ENCODE results near the gene ARID1A. TPM values are rescaled to one million over a fixed set of nuclear protein-coding genes. Genes with fewer than 3 reads are reported as not detected.
A peak's percentile ranks its signal among the peaks of the same experiment; 100 is the strongest.

The ARID1A gene
- total RNA-seq, 1 donor from 2014 or later: 142 TPM

- Mint-ChIP-seq H3K9me3 (no peaks in the 10 kb centered on the region), H3K27me3 (no peaks in the 10 kb centered on the region), H3K4me1 (peaks cover 91% of the 10 kb centered on the region), H3K27ac (peak overlapping the region; percentile 97), H3K36me3 (ENCODE audit: low read depth) (peaks cover 77% of the 10 kb centered on the region), H3K4me3 (peak overlapping the region; percentile 79)
- CTCF ChIA-PET: interaction anchor here (1.1 to 3.6 kb wide), 5 partner anchors 43 to 143 kb away, joined by 3 to 11 read pairs (median 3); no protein-coding TSS in a partner anchor
- POLR2A ChIA-PET: interaction anchor here (0.7 to 5.4 kb wide), 8 partner anchors 14 to 120 kb away, joined by 3 to 52 read pairs (median 10); partner anchors contain the start of genes ARID1A and PIGV
- intact Hi-C loops (cut with micrococcal nuclease): loop anchor here (2.0 kb wide), 1 partner anchor 22 kb away; no protein-coding TSS in a partner anchor
- no peak for ATAC-seq (ENCODE audit: low read depth)
- TF ChIP-seq CTCF (IDR thresholded peaks at IDR 0.05): no peak
- DNase-seq: no peak
Measured at GRCh38 chr1:26745191-26745590, 49.4 kb downstream of the ARID1A start.

GRCh38 chr1:26747048-26747447 lies 51.2 kb downstream of the ARID1A start:
- ChIA-PET CTCF (interaction anchor here (3.6 kb wide), 1 partner anchor 145 kb away, joined by 11 read pairs; no protein-coding TSS in a partner anchor), POLR2A (interaction anchor here (0.6 to 1.2 kb wide), 4 partner anchors 18 to 65 kb away, joined by 3 to 5 read pairs (median 4); no protein-coding TSS in a partner anchor)

GRCh38 chr1:26748351-26748750 lies 52.5 kb downstream of the ARID1A start:
- ATAC-seq (ENCODE audit: low read depth) (no peak), DNase-seq (no peak)
- Mint-ChIP-seq H3K9me3 (no peaks in the 10 kb centered on the region), H3K27me3 (no peaks in the 10 kb centered on the region), H3K4me3 (no peak overlapping the region), H3K36me3 (ENCODE audit: low read depth) (peaks cover 77% of the 10 kb centered on the region), H3K27ac (peak overlapping the region; percentile 5), H3K4me1 (peaks cover 80% of the 10 kb centered on the region)
- no peak for TF ChIP-seq CTCF (IDR thresholded peaks at IDR 0.05)
- intact Hi-C loops (cut with micrococcal nuclease): no loop called here
- ChIA-PET POLR2A (interaction anchor here (0.6 to 1.0 kb wide), 2 partner anchors 9 to 38 kb away, joined by 3 to 5 read pairs; no protein-coding TSS in a partner anchor), CTCF (interaction anchor here (1.2 kb wide), 1 partner anchor 132 kb away, joined by 3 read pairs; no protein-coding TSS in a partner anchor)

More at GRCh38 chr1:26747048-26747447, 51.2 kb downstream of the ARID1A start:
- Mint-ChIP-seq H3K9me3 (no peaks in the 10 kb centered on the region), H3K27ac (peak overlapping the region; percentile 67), H3K4me3 (no peak overlapping the region), H3K4me1 (peaks cover 89% of the 10 kb centered on the region), H3K36me3 (ENCODE audit: low read depth) (peaks cover 74% of the 10 kb centered on the region), H3K27me3 (no peaks in the 10 kb centered on the region)
- DNase-seq (no peak), ATAC-seq (ENCODE audit: low read depth) (no peak)
- intact Hi-C loops (cut with micrococcal nuclease): no loop called here
- no peak for TF ChIP-seq CTCF (IDR thresholded peaks at IDR 0.05)

DNA sequence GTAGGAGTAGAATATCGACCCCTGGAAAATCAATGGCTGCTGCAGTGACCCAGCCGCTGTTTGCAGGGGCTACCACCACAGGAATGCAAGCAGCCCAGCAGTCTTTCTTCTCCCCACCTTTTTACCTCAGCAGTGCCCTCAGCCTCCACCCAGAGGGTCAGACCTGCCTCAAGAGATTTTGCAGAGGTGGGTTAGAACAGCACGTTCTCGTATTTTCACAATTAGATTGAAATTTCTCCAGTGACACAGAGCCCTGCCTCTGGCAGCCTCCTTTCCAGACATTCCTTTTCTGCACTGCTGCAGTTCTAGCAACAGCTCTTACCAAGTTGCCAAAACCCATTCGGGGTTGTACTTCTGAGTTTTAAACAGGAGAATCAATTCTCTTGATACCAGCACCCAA lies 53.6 kb downstream of the ARID1A start:
- Mint-ChIP-seq H3K36me3 (ENCODE audit: low read depth) (peaks cover 75% of the 10 kb centered on the region), H3K27ac (peak overlapping the region; percentile 30), H3K4me3 (no peak overlapping the region), H3K9me3 (no peaks in the 10 kb centered on the region), H3K4me1 (peaks cover 72% of the 10 kb centered on the region), H3K27me3 (no peaks in the 10 kb centered on the region)
- ChIA-PET CTCF (interaction anchor here (1.2 kb wide), 1 partner anchor 134 kb away, joined by 3 read pairs; no protein-coding TSS in a partner anchor), POLR2A (no interaction called here)
- ATAC-seq (ENCODE audit: low read depth) (no peak), DNase-seq (no peak)
- no peak for TF ChIP-seq CTCF (IDR thresholded peaks at IDR 0.05)
- intact Hi-C loops (cut with micrococcal nuclease): no loop called here

- ChIA-PET CTCF (no interaction called here), POLR2A (no interaction called here)
- H3K27ac Mint-ChIP-seq: peak overlapping the region; percentile 74
- H3K9me3 Mint-ChIP-seq: no peaks in the 10 kb centered on the region
- peaks cover 71% of the 10 kb centered on the region for H3K36me3 Mint-ChIP-seq (ENCODE audit: low read depth)
- no peak for TF ChIP-seq CTCF (IDR thresholded peaks at IDR 0.05)
- DNase-seq (no peak), ATAC-seq (ENCODE audit: low read depth) (no peak)
- H3K27me3 Mint-ChIP-seq: no peaks in the 10 kb centered on the region
- intact Hi-C loops (cut with micrococcal nuclease): no loop called here
- H3K4me1 Mint-ChIP-seq: peaks cover 66% of the 10 kb centered on the region
- H3K4me3 Mint-ChIP-seq: no peak overlapping the region
Measured at GRCh38 chr1:26750428-26750827, 54.6 kb downstream of the ARID1A start.

Measured in activated B cell treated with CpG ODN at 0.5 μM for 24 hours (primary cell).